NCI-H2196 (cell line): ENCODE results near the gene KLHL12.

ENCODE experiments used
- DNase-seq: peaks from one replicate; lab custom pipeline; 2025; ENCODE audit not compliant: unreplicated experiment; lab: John Stamatoyannopoulos, UW

KLHL12 gene

GRCh38 chr1:202844259-202844658 is 82.8 kb downstream of the KLHL12 start:
- no peak for DNase-seq

GRCh38 chr1:202843081-202843480 is 84.0 kb downstream of the KLHL12 start:
- DNase-seq: no peak
